Measurements from ENCODE around the gene KCND2.

DNA sequence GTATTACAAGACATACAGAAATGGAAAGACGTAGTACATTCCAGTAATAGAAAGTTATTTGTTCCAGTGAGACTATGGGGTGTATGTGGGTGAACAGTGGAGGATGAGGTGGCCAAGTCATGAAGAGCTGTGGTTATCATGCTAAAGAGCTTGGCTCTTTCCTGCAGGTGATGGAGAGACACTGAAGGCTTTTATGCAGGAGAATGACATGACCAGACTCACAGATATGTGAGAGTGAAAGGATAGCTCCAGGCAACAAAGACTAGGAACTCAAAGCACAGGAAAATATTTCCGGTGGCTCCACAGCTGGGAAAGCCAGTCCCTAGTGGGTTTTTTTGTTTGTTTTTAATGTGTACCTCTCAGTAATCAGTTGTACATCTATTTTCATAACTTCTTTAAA is 451.5 kb downstream of the KCND2 start:
- TF ChIP-seq, protein P1, sequence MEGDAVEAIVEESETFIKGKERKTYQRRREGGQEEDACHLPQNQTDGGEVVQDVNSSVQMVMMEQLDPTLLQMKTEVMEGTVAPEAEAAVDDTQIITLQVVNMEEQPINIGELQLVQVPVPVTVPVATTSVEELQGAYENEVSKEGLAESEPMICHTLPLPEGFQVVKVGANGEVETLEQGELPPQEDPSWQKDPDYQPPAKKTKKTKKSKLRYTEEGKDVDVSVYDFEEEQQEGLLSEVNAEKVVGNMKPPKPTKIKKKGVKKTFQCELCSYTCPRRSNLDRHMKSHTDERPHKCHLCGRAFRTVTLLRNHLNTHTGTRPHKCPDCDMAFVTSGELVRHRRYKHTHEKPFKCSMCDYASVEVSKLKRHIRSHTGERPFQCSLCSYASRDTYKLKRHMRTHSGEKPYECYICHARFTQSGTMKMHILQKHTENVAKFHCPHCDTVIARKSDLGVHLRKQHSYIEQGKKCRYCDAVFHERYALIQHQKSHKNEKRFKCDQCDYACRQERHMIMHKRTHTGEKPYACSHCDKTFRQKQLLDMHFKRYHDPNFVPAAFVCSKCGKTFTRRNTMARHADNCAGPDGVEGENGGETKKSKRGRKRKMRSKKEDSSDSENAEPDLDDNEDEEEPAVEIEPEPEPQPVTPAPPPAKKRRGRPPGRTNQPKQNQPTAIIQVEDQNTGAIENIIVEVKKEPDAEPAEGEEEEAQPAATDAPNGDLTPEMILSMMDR (IDR thresholded peaks at IDR 0.05; ENCODE audit: low read length), result no peak
- TF ChIP-seq EZH2 (IDR thresholded peaks at IDR 0.05; ENCODE audit: borderline replicate concordance, low read length), result no peak
